ENCODE measurements around the gene CEACAM16.
A peak's percentile ranks its signal among the peaks of the same experiment; 100 is the strongest.

Gene CEACAM16

DNA sequence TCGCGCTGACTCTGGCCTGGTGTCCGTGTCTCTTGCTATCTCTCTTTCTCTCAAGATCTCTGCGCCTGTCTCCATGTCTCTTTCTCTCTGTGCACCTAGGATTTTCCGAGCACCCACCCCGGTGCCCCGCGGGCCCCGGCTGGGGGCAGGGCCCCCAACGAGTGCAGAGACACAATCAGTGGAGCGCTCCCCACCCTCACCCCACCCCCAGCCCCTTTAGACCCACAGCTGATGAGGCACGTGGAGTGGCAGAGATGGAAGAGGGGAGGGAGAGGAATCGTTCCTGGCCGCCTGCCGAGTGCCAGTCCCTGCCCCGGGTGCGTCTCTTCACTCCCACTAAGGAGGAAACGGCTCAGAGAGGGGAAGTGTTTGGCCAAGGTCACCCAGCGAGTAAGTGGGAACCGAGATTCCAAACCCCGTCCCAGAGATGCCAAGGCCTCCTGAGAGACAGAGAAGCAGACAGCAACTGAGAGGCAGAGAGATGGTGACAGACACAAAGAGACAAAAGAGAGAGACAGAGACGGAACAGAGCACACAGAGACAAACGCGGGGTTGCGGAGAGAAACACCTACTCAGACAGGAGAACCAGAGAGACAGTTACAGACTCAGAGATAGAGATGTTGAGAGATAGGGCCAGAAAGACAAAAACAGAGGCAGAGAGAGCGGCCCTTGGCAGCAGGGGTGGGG is 48.9 kb downstream of the CEACAM16 start:
- H3K9me3 Mint-ChIP-seq, result no peaks in the 10 kb centered on the region
- H3K27me3 Mint-ChIP-seq (ENCODE audit: low read depth), result no peaks in the 10 kb centered on the region

GRCh38 chr19:44748426-44749254 is 49.7 kb downstream of the CEACAM16 start, which contains the start of gene BCL3:
Gene BCL3 (plus strand): TSS chr19:44748708. CDS start chr19:44748791, 83 bp downstream.
- H3K9me3 Mint-ChIP-seq, result no peaks in the 10 kb centered on the region
- peaks cover 50% of the 10 kb centered on the region for H3K4me1 Mint-ChIP-seq (ENCODE audit: low read depth)
- H3K4me3 Mint-ChIP-seq, result peak within 1 kb of the TSS; percentile 97
- peak within 1 kb of the TSS; percentile 94 for H3K27ac Mint-ChIP-seq
- H3K36me3 Mint-ChIP-seq (ENCODE audit: low read depth), result peaks cover 43% of the 10 kb centered on the region
- no peaks in the 10 kb centered on the region for H3K27me3 Mint-ChIP-seq (ENCODE audit: low read depth)

More for the DNA sequence above, 48.9 kb downstream of the CEACAM16 start:
- peaks cover 40% of the 10 kb centered on the region for H3K36me3 Mint-ChIP-seq (ENCODE audit: low read depth)
- H3K4me1 Mint-ChIP-seq (ENCODE audit: low read depth), result peaks cover 47% of the 10 kb centered on the region
- peak overlapping the region; percentile 94 for H3K27ac Mint-ChIP-seq
- peak overlapping the region; percentile 95 for H3K4me3 Mint-ChIP-seq

DNA sequence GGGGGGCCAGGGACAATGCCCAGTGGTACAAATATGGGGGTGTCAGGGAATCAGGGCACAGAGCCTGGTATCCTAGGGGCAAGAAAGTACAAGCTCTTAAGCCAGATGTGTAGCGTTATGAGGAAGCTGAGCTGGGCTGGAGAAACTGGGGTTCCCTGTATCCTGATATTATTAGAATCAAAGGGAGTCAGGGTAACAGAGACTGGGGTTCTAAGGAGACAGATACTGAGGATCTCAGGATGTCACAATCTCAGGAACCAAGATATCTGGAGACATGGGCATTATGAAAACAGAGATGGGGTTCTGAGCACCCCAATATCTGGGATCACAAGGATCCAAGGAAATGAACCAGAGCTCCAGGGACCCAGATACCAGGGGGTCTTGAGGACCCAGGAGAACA is 50.3 kb downstream of the CEACAM16 start:
- Mint-ChIP-seq H3K27me3 (ENCODE audit: low read depth) (no peaks in the 10 kb centered on the region), H3K9me3 (no peaks in the 10 kb centered on the region), H3K4me3 (peak overlapping the region; percentile 97), H3K4me1 (ENCODE audit: low read depth) (peaks cover 54% of the 10 kb centered on the region), H3K36me3 (ENCODE audit: low read depth) (peaks cover 48% of the 10 kb centered on the region), H3K27ac (peak overlapping the region; percentile 88)

DNA sequence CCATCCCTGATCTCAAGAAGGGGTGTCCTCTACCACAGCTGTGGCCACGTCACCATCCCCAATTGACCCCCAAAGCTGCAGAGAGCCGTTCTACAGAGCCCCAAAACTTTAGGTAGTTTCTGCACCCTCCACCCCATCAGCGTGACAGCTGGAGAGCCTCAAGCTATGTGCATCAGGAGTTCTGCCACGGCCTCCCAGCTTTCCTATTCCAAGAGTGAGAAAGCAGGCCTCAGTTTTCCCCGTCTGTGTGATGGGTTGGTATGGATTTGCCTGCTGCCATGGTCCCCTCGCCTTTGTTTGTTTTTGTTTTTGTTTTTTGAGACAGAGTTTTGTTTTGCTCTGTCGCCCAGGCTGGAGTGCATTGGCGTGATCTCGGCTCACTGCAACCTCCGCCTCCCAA is 51.0 kb downstream of the CEACAM16 start:
- peak overlapping the region; percentile 88 for H3K27ac Mint-ChIP-seq
- H3K9me3 Mint-ChIP-seq, result no peaks in the 10 kb centered on the region
- no peaks in the 10 kb centered on the region for H3K27me3 Mint-ChIP-seq (ENCODE audit: low read depth)
- peak overlapping the region; percentile 97 for H3K4me3 Mint-ChIP-seq
- H3K4me1 Mint-ChIP-seq (ENCODE audit: low read depth), result peaks cover 55% of the 10 kb centered on the region
- peaks cover 52% of the 10 kb centered on the region for H3K36me3 Mint-ChIP-seq (ENCODE audit: low read depth)

- Mint-ChIP-seq H3K4me3 (peak overlapping the region; percentile 97), H3K4me1 (ENCODE audit: low read depth) (peaks cover 44% of the 10 kb centered on the region), H3K36me3 (ENCODE audit: low read depth) (peaks cover 64% of the 10 kb centered on the region), H3K27me3 (ENCODE audit: low read depth) (no peaks in the 10 kb centered on the region), H3K27ac (peak overlapping the region; percentile 92), H3K9me3 (no peaks in the 10 kb centered on the region)
Observed at GRCh38 chr19:44752123-44752815, 53.3 kb downstream of the CEACAM16 start.

DNA sequence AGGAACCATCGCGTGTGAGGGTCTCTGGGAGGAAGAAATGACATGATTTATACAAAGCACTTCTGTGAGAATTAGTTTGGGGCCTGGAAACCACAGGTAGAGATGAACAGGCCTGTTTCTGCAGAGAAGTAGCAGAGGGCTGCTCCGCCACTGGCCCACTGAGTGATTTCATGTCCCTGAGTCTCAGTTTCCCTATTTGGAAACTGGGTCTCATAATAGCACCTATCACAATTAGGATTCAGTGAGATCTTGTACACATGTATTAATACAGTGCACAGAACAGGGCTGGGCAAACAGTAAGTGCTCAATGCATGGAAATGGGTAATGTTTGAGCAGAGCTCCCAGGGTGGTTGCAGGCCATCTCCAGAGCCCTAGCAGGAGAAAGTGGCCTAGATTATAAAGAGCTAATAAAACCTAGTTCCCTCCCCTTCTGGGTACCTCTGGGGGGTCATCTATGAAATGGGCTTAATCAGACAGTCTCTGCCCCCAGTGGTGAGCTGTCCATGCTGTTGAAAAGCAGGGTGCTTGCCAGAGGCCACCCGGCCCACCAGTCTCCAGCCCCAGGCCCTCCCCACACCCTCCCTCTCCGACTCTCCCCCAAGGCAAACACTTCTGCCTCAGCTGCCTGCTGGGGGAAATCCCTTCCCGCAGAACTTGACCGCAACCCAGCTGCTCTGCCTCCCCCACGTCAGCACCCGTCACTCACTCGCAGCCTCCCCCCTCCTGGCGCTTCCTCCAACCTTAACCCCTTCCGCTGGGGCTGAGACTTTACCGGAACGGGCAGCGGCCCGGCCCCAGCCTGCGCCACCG is 54.1 kb downstream of the CEACAM16 start:
- H3K36me3 Mint-ChIP-seq (ENCODE audit: low read depth), result peaks cover 68% of the 10 kb centered on the region
- H3K4me3 Mint-ChIP-seq, result peak overlapping the region; percentile 97
- peak overlapping the region; percentile 92 for H3K27ac Mint-ChIP-seq
- no peaks in the 10 kb centered on the region for H3K27me3 Mint-ChIP-seq (ENCODE audit: low read depth)
- H3K4me1 Mint-ChIP-seq (ENCODE audit: low read depth), result peaks cover 45% of the 10 kb centered on the region
- H3K9me3 Mint-ChIP-seq, result no peaks in the 10 kb centered on the region

DNA sequence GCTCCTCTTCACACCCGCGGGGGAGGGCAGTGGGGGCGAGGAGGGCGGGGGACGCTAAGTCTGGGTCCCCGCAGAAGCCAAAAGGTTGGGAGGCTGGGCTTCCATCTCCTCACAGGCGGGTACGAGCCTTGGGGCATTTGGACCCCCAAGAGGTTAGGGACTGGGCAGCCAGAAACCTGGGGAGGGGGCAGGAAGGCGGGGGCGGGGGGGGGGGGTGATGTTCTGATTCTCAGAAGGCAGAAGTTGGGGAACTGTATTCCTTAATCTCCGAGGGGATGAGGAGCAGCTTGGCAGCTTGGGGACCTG is 54.6 kb downstream of the CEACAM16 start:
- no peaks in the 10 kb centered on the region for H3K27me3 Mint-ChIP-seq (ENCODE audit: low read depth)
- H3K36me3 Mint-ChIP-seq (ENCODE audit: low read depth), result peaks cover 70% of the 10 kb centered on the region

DNA sequence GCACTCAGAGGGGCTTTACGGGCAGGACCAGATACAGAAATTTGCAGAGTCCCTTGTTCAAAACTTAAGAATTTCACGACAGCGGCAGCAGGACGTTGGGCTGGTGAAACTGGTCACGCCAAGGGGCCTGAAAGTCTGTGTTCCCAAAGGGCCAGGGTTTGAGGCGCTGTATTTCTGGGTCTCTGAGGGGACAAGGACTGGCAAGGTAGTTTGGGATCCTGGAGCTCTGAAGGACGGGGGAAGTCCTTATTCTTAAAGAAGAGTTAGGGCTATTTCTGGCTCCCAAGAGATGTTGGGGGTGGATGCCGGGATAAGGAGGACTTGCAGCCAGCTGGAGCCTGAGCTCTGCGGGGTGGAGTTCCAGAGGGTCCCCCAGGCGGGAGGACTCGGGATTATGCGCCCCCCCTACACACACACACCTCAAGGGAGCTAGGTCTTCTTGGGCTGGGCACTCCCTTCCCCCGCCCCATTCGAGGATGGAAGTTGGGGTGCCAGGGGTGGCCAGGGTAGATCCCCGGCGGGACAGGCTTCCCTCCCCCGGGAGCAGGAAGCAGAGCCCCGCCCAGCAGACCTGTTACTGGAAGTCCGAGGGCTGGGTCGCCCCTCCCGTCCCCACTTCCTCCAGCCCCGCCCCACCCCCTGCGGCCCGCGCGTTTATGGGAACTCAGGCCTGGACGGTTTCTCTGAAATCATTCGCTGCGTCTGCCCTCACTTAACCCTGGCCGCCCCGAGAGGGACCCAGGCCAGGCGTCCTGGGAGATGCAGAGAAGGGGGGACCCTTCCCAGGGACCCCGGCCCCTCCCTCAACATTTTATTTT is 55.2 kb downstream of the CEACAM16 start:
- H3K27me3 Mint-ChIP-seq (ENCODE audit: low read depth), result no peaks in the 10 kb centered on the region
- peak overlapping the region; percentile 97 for H3K4me3 Mint-ChIP-seq
- peaks cover 46% of the 10 kb centered on the region for H3K4me1 Mint-ChIP-seq (ENCODE audit: low read depth)
- H3K27ac Mint-ChIP-seq, result peak overlapping the region; percentile 92
- H3K36me3 Mint-ChIP-seq (ENCODE audit: low read depth), result peaks cover 72% of the 10 kb centered on the region
- no peaks in the 10 kb centered on the region for H3K9me3 Mint-ChIP-seq

More for the DNA sequence above, 54.6 kb downstream of the CEACAM16 start:
- Mint-ChIP-seq H3K4me3 (peak overlapping the region; percentile 97), H3K4me1 (ENCODE audit: low read depth) (peaks cover 46% of the 10 kb centered on the region), H3K9me3 (no peaks in the 10 kb centered on the region), H3K27ac (peak overlapping the region; percentile 92)

- Mint-ChIP-seq H3K4me3 (peak overlapping the region; percentile 97), H3K9me3 (no peaks in the 10 kb centered on the region), H3K27ac (peak overlapping the region; percentile 92), H3K4me1 (ENCODE audit: low read depth) (peaks cover 47% of the 10 kb centered on the region), H3K36me3 (ENCODE audit: low read depth) (peaks cover 69% of the 10 kb centered on the region), H3K27me3 (ENCODE audit: low read depth) (no peaks in the 10 kb centered on the region)
Observed at GRCh38 chr19:44754750-44755080, 55.8 kb downstream of the CEACAM16 start.

DNA sequence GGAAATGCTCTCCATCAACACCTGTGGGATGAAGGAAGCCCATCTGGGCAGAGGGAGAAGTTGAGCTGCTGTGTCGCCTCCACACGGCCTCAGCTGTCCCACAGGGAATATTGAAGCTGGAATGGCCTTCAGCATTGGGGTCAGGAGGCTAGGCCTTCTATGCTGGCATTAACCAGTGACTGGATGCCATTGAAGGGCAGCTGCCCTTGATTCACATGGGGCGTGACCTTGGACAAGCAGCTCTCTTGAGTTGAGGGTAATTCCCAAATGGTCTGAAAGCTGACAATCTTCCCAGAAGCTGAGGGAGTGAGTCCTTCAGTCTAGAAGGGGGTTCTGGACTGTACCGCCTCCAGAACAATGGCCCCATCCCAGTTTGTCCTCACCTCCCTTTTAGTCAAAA is 56.3 kb downstream of the CEACAM16 start:
- Mint-ChIP-seq H3K36me3 (ENCODE audit: low read depth) (peaks cover 69% of the 10 kb centered on the region), H3K9me3 (no peaks in the 10 kb centered on the region), H3K4me3 (peak overlapping the region; percentile 97), H3K27me3 (ENCODE audit: low read depth) (no peaks in the 10 kb centered on the region), H3K4me1 (ENCODE audit: low read depth) (peaks cover 50% of the 10 kb centered on the region), H3K27ac (peak overlapping the region; percentile 92)

DNA sequence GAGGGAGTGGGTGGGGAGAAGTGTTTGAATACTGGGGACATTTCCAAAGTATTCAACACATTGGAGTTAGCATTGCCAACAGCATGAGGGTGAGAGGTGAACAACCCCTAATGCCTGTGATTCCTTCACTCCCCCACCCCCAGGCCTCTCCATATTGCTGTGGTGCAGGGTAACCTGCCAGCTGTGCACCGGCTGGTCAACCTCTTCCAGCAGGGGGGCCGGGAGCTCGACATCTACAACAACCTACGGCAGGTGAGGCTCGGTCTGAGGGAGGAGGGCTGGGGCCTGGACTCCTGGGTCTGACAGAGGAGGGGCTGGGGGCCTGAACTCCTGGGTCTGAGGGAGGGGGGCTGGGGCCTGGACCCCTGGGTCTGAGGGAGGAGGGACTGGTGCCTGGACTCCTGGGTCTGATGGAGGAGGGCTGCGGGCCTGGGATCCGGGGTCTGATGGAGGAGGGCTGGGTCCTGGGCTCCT is 57.2 kb downstream of the CEACAM16 start:
- peak overlapping the region; percentile 92 for H3K27ac Mint-ChIP-seq
- H3K4me1 Mint-ChIP-seq (ENCODE audit: low read depth), result peaks cover 47% of the 10 kb centered on the region

GRCh38 chr19:44757057-44757734 is 58.2 kb downstream of the CEACAM16 start:
- Mint-ChIP-seq H3K9me3 (no peaks in the 10 kb centered on the region), H3K27ac (no peak overlapping the region), H3K36me3 (ENCODE audit: low read depth) (peaks cover 55% of the 10 kb centered on the region), H3K27me3 (ENCODE audit: low read depth) (no peaks in the 10 kb centered on the region), H3K4me3 (no peak overlapping the region), H3K4me1 (ENCODE audit: low read depth) (peaks cover 40% of the 10 kb centered on the region)

More for the DNA sequence above, 57.2 kb downstream of the CEACAM16 start:
- Mint-ChIP-seq H3K36me3 (ENCODE audit: low read depth) (peaks cover 64% of the 10 kb centered on the region), H3K4me3 (peak overlapping the region; percentile 97), H3K9me3 (no peaks in the 10 kb centered on the region), H3K27me3 (ENCODE audit: low read depth) (no peaks in the 10 kb centered on the region)
